ENCODE measurements around the gene NOTCH1.
A peak's percentile ranks its signal among the peaks of the same experiment; 100 is the strongest.

NOTCH1 gene

DNA sequence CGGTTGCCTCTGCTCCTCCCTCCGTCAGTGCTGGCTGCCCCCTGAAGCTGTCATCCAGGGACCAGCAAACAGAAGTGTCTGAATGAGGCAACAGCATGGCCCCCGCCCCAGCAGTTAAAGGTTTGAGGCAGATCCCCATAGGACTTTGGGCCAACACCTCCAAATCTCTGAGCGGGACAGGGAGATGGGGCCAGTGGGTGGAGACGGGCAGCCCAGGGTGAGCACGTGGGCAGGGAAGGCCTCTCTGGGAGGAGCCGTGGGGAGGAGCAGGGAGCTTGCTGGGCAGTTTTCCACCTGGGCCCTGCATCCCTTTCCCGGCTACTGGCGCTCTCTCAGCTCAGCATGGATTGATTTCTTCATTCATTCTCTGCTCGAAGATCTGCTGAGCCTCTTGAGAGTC, 39.1 kb upstream of the NOTCH1 start:
- TF ChIP-seq ZFHX2 (tag by site-specific recombination; conservative IDR thresholded peaks at IDR 0.05) (peak; percentile 53), EGR2 (tag by site-specific recombination; IDR thresholded peaks at IDR 0.05; ENCODE audit: low read depth) (0 out of 2 replicates have a peak, but pooled peaks have one; percentile 36), PATZ1 (tag by site-specific recombination; IDR thresholded peaks at IDR 0.05) (no peak)
- TF ChIP-seq, protein P1, sequence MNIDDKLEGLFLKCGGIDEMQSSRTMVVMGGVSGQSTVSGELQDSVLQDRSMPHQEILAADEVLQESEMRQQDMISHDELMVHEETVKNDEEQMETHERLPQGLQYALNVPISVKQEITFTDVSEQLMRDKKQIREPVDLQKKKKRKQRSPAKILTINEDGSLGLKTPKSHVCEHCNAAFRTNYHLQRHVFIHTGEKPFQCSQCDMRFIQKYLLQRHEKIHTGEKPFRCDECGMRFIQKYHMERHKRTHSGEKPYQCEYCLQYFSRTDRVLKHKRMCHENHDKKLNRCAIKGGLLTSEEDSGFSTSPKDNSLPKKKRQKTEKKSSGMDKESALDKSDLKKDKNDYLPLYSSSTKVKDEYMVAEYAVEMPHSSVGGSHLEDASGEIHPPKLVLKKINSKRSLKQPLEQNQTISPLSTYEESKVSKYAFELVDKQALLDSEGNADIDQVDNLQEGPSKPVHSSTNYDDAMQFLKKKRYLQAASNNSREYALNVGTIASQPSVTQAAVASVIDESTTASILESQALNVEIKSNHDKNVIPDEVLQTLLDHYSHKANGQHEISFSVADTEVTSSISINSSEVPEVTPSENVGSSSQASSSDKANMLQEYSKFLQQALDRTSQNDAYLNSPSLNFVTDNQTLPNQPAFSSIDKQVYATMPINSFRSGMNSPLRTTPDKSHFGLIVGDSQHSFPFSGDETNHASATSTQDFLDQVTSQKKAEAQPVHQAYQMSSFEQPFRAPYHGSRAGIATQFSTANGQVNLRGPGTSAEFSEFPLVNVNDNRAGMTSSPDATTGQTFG (tag by site-specific recombination; IDR thresholded peaks at IDR 0.05; ENCODE audit: borderline replicate concordance): no peak
- Histone ChIP-seq H3K4me3 (ENCODE audit: low read depth, low read length) (no peak overlapping the region), H3K9me3 (ENCODE audit: control insufficient read depth, insufficient read depth, low read depth, low read length) (no peaks in the 10 kb centered on the region), H3K4me1 (ENCODE audit: control insufficient read depth, insufficient read depth, low read length) (no peaks in the 10 kb centered on the region), H3K36me3 (ENCODE audit: control insufficient read depth in 2 of 2, insufficient read depth in 1 of 2, low read length in 2 of 2) (no peaks in the 10 kb centered on the region), H3K27ac (ENCODE audit: extremely low read depth, low read depth, low read length) (no peak overlapping the region)
- POLR2A ChIA-PET: interaction anchor here (1.1 kb wide), 1 partner anchor 48 kb away, joined by 3 read pairs; no protein-coding TSS in a partner anchor
- CTCF ChIA-PET: interaction anchor here (0.6 kb wide), 1 partner anchor 81 kb away, joined by 4 read pairs; no protein-coding TSS in a partner anchor

DNA sequence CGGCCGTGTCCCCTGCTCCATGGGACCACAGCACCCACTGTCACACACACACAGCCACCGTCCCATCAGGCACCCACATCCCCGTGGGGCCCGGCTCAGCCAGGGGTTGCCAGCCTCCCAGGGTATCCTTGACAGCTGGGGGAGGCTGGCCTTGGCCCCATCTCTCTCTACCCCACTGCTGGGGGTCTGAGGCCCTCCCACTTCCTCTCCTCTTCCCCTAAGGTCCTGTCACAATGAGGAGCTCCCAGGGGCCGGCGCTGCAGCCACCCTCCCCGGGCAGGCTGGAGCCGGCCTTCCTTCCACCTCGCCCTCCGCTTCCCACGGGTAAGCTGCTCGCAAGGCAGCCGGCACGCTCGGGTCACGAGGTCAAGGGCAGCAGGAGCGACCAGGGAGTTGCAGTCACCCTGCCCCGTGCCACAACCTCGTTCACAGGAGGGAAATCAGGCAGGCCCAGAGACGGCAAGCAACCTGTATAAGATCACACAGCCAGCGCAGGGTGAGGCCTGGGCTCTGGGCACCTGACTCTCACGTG, 38.6 kb upstream of the NOTCH1 start:
- Histone ChIP-seq H3K4me1 (ENCODE audit: control insufficient read depth, insufficient read depth, low read length) (no peaks in the 10 kb centered on the region), H3K27ac (ENCODE audit: extremely low read depth, low read depth, low read length) (no peak overlapping the region), H3K36me3 (ENCODE audit: control insufficient read depth in 2 of 2, insufficient read depth in 1 of 2, low read length in 2 of 2) (no peaks in the 10 kb centered on the region), H3K4me3 (ENCODE audit: low read depth, low read length) (no peak overlapping the region), H3K9me3 (ENCODE audit: control insufficient read depth, insufficient read depth, low read depth, low read length) (no peaks in the 10 kb centered on the region)
- CTCF ChIA-PET: interaction anchor here (0.6 kb wide), 1 partner anchor 80 kb away, joined by 4 read pairs; no protein-coding TSS in a partner anchor
- POLR2A ChIA-PET: interaction anchor here (1.1 kb wide), 1 partner anchor 49 kb away, joined by 3 read pairs; no protein-coding TSS in a partner anchor
- TF ChIP-seq ZNF521 (tag by site-specific recombination; IDR thresholded peaks at IDR 0.05): no peak
- TF ChIP-seq, protein P2, sequence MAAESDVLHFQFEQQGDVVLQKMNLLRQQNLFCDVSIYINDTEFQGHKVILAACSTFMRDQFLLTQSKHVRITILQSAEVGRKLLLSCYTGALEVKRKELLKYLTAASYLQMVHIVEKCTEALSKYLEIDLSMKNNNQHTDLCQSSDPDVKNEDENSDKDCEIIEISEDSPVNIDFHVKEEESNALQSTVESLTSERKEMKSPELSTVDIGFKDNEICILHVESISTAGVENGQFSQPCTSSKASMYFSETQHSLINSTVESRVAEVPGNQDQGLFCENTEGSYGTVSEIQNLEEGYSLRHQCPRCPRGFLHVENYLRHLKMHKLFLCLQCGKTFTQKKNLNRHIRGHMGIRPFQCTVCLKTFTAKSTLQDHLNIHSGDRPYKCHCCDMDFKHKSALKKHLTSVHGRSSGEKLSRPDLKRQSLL (tag by site-specific recombination; IDR thresholded peaks at IDR 0.05): no peak
- TF ChIP-seq, protein P3, sequence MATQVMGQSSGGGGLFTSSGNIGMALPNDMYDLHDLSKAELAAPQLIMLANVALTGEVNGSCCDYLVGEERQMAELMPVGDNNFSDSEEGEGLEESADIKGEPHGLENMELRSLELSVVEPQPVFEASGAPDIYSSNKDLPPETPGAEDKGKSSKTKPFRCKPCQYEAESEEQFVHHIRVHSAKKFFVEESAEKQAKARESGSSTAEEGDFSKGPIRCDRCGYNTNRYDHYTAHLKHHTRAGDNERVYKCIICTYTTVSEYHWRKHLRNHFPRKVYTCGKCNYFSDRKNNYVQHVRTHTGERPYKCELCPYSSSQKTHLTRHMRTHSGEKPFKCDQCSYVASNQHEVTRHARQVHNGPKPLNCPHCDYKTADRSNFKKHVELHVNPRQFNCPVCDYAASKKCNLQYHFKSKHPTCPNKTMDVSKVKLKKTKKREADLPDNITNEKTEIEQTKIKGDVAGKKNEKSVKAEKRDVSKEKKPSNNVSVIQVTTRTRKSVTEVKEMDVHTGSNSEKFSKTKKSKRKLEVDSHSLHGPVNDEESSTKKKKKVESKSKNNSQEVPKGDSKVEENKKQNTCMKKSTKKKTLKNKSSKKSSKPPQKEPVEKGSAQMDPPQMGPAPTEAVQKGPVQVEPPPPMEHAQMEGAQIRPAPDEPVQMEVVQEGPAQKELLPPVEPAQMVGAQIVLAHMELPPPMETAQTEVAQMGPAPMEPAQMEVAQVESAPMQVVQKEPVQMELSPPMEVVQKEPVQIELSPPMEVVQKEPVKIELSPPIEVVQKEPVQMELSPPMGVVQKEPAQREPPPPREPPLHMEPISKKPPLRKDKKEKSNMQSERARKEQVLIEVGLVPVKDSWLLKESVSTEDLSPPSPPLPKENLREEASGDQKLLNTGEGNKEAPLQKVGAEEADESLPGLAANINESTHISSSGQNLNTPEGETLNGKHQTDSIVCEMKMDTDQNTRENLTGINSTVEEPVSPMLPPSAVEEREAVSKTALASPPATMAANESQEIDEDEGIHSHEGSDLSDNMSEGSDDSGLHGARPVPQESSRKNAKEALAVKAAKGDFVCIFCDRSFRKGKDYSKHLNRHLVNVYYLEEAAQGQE (tag by site-specific recombination; IDR thresholded peaks at IDR 0.05): no peak
- peak; percentile 54 for TF ChIP-seq GLIS1 (tag by site-specific recombination; IDR thresholded peaks at IDR 0.05)
- peak; percentile 85; the same call in 1 of the 2 replicates for TF ChIP-seq ZNF768 (tag by site-specific recombination; IDR thresholded peaks at IDR 0.05)
- no peak for TF ChIP-seq ZXDB (tag by site-specific recombination; IDR thresholded peaks at IDR 0.05)
